ENCODE measurements around the gene GPAT3.
"Not testable (repeated sequence)": the region's sequence is repeated elsewhere in the genome, so short reads cannot be mapped to it uniquely, and the experiment has no call there.

Gene GPAT3

DNA sequence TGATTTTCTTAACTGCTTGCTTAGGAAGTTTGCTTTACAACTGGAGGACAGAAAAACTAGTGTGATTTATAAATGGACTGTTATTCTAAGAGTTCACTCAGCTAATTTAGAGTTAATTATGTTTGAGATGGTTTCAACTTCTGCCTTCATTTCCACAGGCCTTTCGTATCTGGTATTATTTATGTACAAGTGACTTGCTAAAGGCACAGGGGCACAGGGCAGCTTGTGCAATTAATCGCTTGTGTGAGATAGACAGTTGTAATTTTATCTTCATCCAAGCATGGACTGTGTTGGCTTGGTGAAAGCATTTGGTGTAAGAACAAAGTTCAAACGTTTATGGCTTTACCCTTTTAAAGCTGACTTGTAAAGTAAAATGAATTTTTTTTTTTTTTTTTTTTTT, 38.3 kb downstream of the GPAT3 start:
- no peaks in the 10 kb centered on the region for H3K27me3 ChIP-seq
- H3K36me3 ChIP-seq = no peaks in the 10 kb centered on the region
- no peak overlapping the region for H3K27ac ChIP-seq
- peaks cover 22 to 31% of the 10 kb centered on the region in 2 experiments for H3K4me1 ChIP-seq (ENCODE audit: control insufficient read depth in 1 of 2, insufficient read depth in 1 of 2, low read depth in 1 of 2, low read length in 1 of 2)
- H3K4me3 ChIP-seq (ENCODE audit: low read depth in 1 of 2, low read length in 1 of 2) = no peak overlapping the region
- no peak for TF ChIP-seq CTCF (IDR thresholded peaks at IDR 0.05)
- no peaks in the 10 kb centered on the region for H3K9me3 ChIP-seq

- not testable (repeated sequence) for H3K4me3 ChIP-seq (ENCODE audit: low read depth in 1 of 2, low read length in 1 of 2); H3K27me3 ChIP-seq; H3K9me3 ChIP-seq; H3K27ac ChIP-seq; H3K36me3 ChIP-seq
- peaks cover 2 to 11% of the 10 kb centered on the region in 2 experiments for H3K4me1 ChIP-seq (ENCODE audit: control insufficient read depth in 1 of 2, insufficient read depth in 1 of 2, low read depth in 1 of 2, low read length in 1 of 2)
Observed at GRCh38 chr4:83576237-83576636, 40.3 kb downstream of the GPAT3 start.

DNA sequence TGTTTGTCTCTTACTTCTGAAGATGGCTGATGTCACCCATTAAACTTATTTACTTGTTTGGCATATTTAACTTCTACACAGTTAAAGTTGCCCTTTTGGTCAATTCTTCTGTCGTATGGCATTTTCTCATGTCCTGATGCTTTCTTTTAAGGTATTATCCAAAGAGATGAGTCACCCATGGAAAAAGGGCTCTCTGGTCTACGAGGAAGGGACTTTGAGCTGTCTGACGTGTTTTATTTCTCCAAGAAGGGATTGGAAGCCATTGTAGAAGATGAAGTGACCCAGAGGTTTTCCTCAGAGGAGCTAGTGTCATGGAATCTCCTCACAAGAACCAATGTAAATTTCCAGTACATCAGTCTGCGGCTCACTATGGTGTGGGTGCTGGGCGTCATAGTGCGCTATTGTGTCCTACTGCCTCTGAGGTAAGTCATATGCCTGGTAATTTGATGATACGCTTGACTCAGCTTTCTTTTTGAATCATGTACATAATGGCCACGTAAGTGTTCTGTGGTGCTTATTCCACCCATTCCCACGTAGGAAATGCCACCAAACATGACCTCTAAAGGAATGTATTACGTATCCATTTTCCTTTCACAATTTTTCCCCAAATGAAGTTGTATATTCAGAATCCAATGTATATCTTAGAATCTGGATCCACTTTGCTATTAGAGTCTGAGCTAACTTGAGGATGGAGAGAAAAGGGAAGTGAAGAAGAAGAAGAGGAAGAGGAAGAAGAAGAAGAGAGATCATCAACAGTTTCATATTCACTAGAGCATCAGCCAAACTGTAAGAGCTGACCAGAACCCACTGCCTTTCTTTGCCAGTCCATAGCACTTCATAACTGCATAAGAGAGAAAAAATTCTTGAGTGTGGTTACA, 45.7 kb downstream of the GPAT3 start:
- Histone ChIP-seq H3K4me3 (ENCODE audit: low read depth in 1 of 2, low read length in 1 of 2) (no peak overlapping the region), H3K4me1 (ENCODE audit: control insufficient read depth in 1 of 2, insufficient read depth in 1 of 2, low read depth in 1 of 2, low read length in 1 of 2) (peaks cover 15 to 18% of the 10 kb centered on the region in 2 experiments), H3K27me3 (no peaks in the 10 kb centered on the region), H3K9me3 (no peaks in the 10 kb centered on the region), H3K36me3 (peaks cover 43% of the 10 kb centered on the region), H3K27ac (peak overlapping the region; percentile 77)
- no peak for TF ChIP-seq CTCF (IDR thresholded peaks at IDR 0.05)

DNA sequence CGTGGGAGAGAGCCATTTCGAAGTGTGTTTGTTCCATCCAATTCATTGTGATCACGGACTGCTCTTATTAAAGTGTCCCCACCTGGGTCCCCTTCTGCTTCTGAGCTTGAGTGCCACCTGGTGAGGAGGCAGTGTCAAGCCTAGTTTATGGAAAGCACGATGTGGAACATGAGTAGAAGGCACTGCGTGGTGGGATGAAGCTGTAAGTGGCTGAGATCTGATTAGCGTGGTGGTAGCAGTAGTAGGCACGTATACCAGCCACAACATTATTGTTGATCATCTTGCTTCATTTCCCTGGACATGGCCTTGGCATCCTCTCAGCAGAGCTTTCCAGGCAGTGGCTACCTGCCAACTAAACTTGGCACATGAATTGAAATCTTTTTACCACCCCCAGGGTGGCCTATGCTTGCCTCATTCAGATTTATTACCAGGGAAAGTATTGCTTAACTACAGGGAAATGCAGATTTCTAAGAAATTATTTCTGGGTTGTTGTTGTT, 46.4 kb downstream of the GPAT3 start:
- Histone ChIP-seq H3K36me3 (peaks cover 50% of the 10 kb centered on the region), H3K4me1 (ENCODE audit: control insufficient read depth in 1 of 2, insufficient read depth in 1 of 2, low read depth in 1 of 2, low read length in 1 of 2) (peaks cover 15 to 18% of the 10 kb centered on the region in 2 experiments), H3K27ac (peak overlapping the region; percentile 77), H3K27me3 (no peaks in the 10 kb centered on the region), H3K4me3 (ENCODE audit: low read depth in 1 of 2, low read length in 1 of 2) (no peak overlapping the region), H3K9me3 (no peaks in the 10 kb centered on the region)
- TF ChIP-seq CTCF (IDR thresholded peaks at IDR 0.05) = peak; percentile 13

DNA sequence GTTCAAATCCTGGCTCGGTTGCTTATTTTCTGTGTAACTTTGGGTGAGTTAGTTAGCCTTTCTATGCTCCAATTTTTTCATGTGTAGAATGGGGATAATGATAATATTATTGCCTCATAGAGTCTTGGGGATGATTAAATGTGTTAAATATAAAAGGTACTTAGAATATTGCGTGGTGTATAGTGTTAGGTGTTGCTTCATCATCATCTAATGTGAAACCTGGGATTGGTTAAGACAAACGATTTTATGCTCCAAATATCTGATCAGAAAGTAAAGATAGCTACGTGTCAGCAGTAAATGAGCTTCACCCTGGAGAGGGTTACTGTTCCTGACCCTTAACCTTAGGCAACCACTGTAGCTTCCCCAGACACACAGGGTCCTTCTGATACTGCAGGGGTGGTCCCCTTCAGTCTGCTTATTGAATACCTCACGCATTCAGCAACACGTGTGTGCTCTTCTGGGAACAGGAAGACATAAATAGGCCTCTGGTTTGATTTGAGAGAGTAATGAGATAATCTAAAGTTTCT, 50.1 kb downstream of the GPAT3 start:
- no peaks in the 10 kb centered on the region for H3K27me3 ChIP-seq
- H3K27ac ChIP-seq = no peak overlapping the region
- H3K9me3 ChIP-seq = no peaks in the 10 kb centered on the region
- no peak for TF ChIP-seq CTCF (IDR thresholded peaks at IDR 0.05)
- H3K4me1 ChIP-seq (ENCODE audit: control insufficient read depth in 1 of 2, insufficient read depth in 1 of 2, low read depth in 1 of 2, low read length in 1 of 2) = peaks cover 12% of the 10 kb centered on the region in 2 experiments
- peaks cover 87% of the 10 kb centered on the region for H3K36me3 ChIP-seq
- H3K4me3 ChIP-seq (ENCODE audit: low read depth in 1 of 2, low read length in 1 of 2) = no peak overlapping the region

DNA sequence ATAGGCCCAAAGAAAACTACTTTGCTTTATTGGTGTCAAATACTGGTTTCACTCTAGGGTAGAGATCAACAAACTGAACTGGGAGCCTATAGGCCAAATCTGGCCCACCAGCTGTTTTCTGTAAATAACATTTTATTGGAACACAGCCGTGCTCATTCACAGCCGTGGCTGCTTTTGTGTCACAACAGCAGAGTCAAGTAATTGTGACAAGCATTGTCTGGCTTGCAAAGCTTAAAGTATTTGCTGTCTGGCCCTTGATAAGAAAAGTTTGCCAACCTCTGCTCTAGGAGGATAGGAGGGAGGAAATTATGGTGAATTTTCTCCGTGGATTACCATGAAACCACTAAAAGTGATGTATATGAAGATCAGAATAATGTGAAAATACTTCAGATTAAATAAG, 53.4 kb downstream of the GPAT3 start:
- Histone ChIP-seq H3K27ac (no peak overlapping the region), H3K27me3 (no peaks in the 10 kb centered on the region), H3K36me3 (peaks cover 77% of the 10 kb centered on the region), H3K4me1 (ENCODE audit: control insufficient read depth in 1 of 2, insufficient read depth in 1 of 2, low read depth in 1 of 2, low read length in 1 of 2) (no peaks in the 10 kb centered on the region), H3K9me3 (no peaks in the 10 kb centered on the region), H3K4me3 (ENCODE audit: low read depth in 1 of 2, low read length in 1 of 2) (no peak overlapping the region)
- TF ChIP-seq CTCF (IDR thresholded peaks at IDR 0.05) = no peak

All from neutrophil (primary cell).